ENCODE results near the gene PLEKHO2. TPM values are rescaled to one million over a fixed set of nuclear protein-coding genes. Genes with fewer than 3 reads are reported as not detected.

The PLEKHO2 gene
- total RNA-seq, 2 donors from 2014 or later, result 7.0 to 9.9 TPM

DNA sequence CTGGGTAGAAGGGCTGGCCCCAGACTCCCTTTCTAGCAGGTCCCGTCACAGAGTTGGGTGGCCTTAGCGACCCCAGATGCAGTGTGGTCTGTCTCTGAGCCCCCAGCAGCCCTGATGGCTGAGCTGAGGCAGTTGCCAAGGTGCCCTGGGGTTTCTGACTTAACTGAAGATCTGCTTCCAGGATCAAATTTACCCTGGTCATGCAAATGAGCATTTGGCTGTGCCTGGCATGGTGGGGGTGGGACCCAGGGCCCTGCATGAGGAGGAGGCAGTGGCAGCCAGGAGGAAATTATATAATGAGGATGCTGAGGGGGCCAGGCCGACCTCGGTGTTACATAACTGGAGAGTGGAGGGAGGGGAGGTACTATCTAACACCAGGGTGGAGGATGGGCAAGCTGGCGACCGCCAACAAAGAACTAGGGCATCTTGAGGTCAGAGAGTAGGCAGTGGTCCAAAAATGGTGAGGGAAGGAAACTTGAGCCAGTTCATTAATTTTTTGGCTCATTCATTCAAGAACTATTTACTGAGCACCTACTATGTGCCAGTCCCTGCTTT is 16.4 kb downstream of the PLEKHO2 start:
- no peaks in the 10 kb centered on the region for H3K9me3 ChIP-seq
- H3K27me3 ChIP-seq, result no peaks in the 10 kb centered on the region
- DNase-seq (no peak), ATAC-seq (no peak)
- TF ChIP-seq, protein P1, sequence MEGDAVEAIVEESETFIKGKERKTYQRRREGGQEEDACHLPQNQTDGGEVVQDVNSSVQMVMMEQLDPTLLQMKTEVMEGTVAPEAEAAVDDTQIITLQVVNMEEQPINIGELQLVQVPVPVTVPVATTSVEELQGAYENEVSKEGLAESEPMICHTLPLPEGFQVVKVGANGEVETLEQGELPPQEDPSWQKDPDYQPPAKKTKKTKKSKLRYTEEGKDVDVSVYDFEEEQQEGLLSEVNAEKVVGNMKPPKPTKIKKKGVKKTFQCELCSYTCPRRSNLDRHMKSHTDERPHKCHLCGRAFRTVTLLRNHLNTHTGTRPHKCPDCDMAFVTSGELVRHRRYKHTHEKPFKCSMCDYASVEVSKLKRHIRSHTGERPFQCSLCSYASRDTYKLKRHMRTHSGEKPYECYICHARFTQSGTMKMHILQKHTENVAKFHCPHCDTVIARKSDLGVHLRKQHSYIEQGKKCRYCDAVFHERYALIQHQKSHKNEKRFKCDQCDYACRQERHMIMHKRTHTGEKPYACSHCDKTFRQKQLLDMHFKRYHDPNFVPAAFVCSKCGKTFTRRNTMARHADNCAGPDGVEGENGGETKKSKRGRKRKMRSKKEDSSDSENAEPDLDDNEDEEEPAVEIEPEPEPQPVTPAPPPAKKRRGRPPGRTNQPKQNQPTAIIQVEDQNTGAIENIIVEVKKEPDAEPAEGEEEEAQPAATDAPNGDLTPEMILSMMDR (IDR thresholded peaks at IDR 0.05), result no peak
- no peak for TF ChIP-seq POLR2A (IDR thresholded peaks at IDR 0.05)
- peaks cover 0 to 1% of the 10 kb centered on the region in 2 donors for H3K36me3 ChIP-seq (replicated peaks in 1 of 2; ENCODE audit: insufficient read depth in 1 of 2, low read depth in 2 of 2)
- intact Hi-C loops (cut with DNase I), result no loop called here
- H3K4me3 ChIP-seq, result no peak overlapping the region
- no peak overlapping the region for H3K27ac ChIP-seq
- H3K4me1 ChIP-seq, result peaks cover 17% of the 10 kb centered on the region
- WGBS, 2 donors, result 46 to 67% methylated on average over 6 of the region's 6 CpGs

DNA sequence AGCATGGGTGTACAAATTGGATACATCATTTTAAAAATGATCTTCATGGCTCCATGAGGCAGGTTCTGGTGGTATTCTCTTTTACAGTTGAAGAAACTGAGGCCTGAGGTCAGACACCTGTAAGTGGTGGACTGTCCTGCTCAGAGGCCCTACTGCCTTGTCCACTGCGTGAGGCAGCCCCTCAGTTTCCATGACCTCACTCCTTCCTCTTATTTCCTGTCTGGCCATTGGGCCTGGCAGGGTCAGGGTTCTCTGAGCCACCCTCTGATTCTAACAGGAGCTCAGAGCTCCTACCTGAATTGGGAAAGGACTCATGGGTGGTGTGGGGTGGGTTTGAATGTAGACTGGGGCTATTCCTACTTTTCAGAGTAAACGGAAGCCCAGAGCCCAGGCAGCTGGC is 17.5 kb downstream of the PLEKHO2 start:
- ATAC-seq, result no peak
- Histone ChIP-seq H3K27me3 (no peaks in the 10 kb centered on the region), H3K27ac (no peak overlapping the region), H3K36me3 (replicated peaks in 1 of 2; ENCODE audit: insufficient read depth in 1 of 2, low read depth in 2 of 2) (peaks cover 0 to 1% of the 10 kb centered on the region in 2 donors), H3K4me3 (no peak overlapping the region), H3K4me1 (peaks cover 17% of the 10 kb centered on the region), H3K9me3 (no peaks in the 10 kb centered on the region)
- intact Hi-C loops (cut with DNase I), result no loop called here
- no peak for DNase-seq
- TF ChIP-seq POLR2A (IDR thresholded peaks at IDR 0.05), result no peak
- TF ChIP-seq, protein P1 (IDR thresholded peaks at IDR 0.05), result no peak
- 89 to 100% methylated on average over 2 of the region's 2 CpGs for WGBS, 2 donors

- no peak for TF ChIP-seq POLR2A (IDR thresholded peaks at IDR 0.05)
- TF ChIP-seq, protein P1 (IDR thresholded peaks at IDR 0.05), result no peak
- Histone ChIP-seq H3K4me1 (peaks cover 17% of the 10 kb centered on the region), H3K27me3 (no peaks in the 10 kb centered on the region), H3K27ac (no peak overlapping the region), H3K4me3 (no peak overlapping the region), H3K9me3 (no peaks in the 10 kb centered on the region), H3K36me3 (replicated peaks in 1 of 2; ENCODE audit: insufficient read depth in 1 of 2, low read depth in 2 of 2) (no peaks in the 10 kb centered on the region)
- intact Hi-C loops (cut with DNase I), result no loop called here
- WGBS, 2 donors, result 73 to 85% methylated on average over 2 to 11 of the region's 11 CpGs
- DNase-seq (no peak), ATAC-seq (no peak)
Observed at GRCh38 chr15:64861331-64861730, 19.6 kb downstream of the PLEKHO2 start.

DNA sequence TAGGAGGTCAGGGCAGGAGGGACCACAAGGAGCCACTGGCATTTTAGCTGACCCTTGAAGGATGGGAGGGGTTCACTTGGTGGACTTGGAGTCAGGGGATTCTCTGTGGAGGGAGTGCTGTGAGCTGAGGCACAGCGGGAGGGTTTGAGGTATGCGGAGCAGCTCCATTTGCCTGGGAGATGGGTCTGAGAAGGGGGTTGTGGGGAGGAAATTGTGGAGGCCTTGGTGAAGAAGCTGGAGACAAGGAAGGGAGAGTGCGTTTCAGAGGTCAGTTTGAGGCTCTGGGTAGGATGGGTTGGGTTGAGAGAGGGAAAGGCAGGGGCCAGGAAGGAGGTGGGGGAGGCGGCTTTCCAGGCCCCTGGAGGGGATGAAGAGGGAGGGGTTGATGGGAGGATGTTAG is 20.2 kb downstream of the PLEKHO2 start:
- Histone ChIP-seq H3K9me3 (no peaks in the 10 kb centered on the region), H3K4me1 (peaks cover 14% of the 10 kb centered on the region), H3K27me3 (no peaks in the 10 kb centered on the region), H3K27ac (no peak overlapping the region), H3K36me3 (replicated peaks in 1 of 2; ENCODE audit: insufficient read depth in 1 of 2, low read depth in 2 of 2) (no peaks in the 10 kb centered on the region), H3K4me3 (no peak overlapping the region)
- no peak for DNase-seq
- 82 to 91% methylated on average over 4 of the region's 4 CpGs for WGBS, 2 donors
- intact Hi-C loops (cut with DNase I), result no loop called here
- TF ChIP-seq, protein P1 (IDR thresholded peaks at IDR 0.05), result no peak
- TF ChIP-seq POLR2A (IDR thresholded peaks at IDR 0.05), result no peak
- no peak for ATAC-seq

DNA sequence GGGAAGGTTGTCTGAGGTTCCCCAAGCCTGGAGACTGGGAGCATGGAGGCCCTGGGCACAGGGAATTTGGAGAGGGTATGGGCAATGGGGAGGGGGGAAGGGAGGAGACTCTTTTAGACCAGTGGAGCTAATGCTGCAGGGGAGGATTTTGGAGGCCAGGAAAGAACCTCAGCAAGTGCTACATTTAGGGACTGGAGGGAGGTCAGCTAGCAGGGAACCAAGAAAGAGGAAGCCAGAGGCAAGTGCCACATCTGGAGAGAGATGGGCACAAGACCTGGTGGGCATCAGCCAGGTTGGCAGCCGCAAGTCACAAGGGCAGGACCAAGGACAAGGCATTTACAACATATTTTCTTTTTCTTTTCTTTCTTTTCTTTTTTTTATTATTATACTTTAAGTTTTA is 20.7 kb downstream of the PLEKHO2 start:
- WGBS, 2 donors, result 91 to 100% methylated on average over 1 of the region's 1 CpG
- no peaks in the 10 kb centered on the region for H3K36me3 ChIP-seq (replicated peaks in 1 of 2; ENCODE audit: insufficient read depth in 1 of 2, low read depth in 2 of 2)
- no peaks in the 10 kb centered on the region for H3K9me3 ChIP-seq
- ATAC-seq (no peak), DNase-seq (no peak)
- TF ChIP-seq, protein P1 (IDR thresholded peaks at IDR 0.05), result no peak
- no peak for TF ChIP-seq POLR2A (IDR thresholded peaks at IDR 0.05)
- peaks cover 9% of the 10 kb centered on the region for H3K4me1 ChIP-seq
- no peaks in the 10 kb centered on the region for H3K27me3 ChIP-seq
- intact Hi-C loops (cut with DNase I), result no loop called here
- H3K27ac ChIP-seq, result no peak overlapping the region
- H3K4me3 ChIP-seq, result no peak overlapping the region
